ENCODE measurements around the gene CCL1. TPM values are rescaled to one million over a fixed set of nuclear protein-coding genes. Genes with fewer than 3 reads are reported as not detected.

Gene CCL1
- total and polyA plus RNA-seq, 2 donors from 2014 or later, result not detected

DNA sequence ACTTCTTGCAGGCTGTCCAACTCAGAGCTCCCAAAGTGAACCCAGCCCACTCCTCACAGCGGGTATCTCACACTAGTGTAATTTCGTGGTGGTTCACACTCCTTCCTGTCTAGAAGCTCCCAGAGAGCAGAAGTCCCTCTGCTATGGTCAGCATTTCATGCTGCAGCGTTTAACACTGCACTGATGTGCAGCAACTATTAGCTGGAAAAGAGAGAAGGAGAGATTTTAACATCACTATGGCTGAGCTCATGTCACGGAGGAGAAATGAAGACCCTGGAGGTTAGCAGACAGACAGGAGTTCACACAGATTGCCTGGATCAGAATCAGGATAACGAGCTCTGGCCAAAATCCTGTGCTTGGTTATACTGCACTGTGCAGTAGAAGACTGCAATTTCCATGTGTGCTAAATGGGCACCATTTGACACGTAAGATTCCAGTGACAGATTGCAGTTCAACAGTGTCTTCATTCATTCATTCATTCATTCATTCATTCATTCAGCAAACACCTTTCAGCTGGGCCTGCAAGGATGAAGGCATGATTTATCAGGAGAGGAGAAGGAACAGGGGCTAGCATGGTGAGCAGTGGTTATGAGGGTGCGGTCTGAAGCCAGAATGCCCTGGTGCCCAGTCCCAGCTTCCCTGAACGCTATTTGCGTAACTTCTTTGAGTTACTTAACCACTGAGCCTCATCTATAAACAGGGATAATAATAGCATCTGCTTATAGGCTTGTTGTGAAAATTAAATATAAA, 5.3 kb upstream of the CCL1 start:
- H3K4me1 ChIP-seq (ENCODE audit: control insufficient read depth in 2 of 3, insufficient read depth in 2 of 3, low read depth in 1 of 3, low read length in 3 of 3), result no peaks in the 10 kb centered on the region
- FAIRE-seq (no peak), DNase-seq (no peak)
- no peak for TF ChIP-seq CTCF (IDR thresholded peaks at IDR 0.05; ENCODE audit: borderline replicate concordance, extremely low read depth, insufficient read depth)
- H3K27ac ChIP-seq (ENCODE audit: low read depth in 2 of 2, low read length in 2 of 2), result no peak overlapping the region
- no peaks in the 10 kb centered on the region for H3K9me3 ChIP-seq (ENCODE audit: control insufficient read depth in 2 of 3, insufficient read depth in 1 of 3, low read length in 3 of 3)
- intact Hi-C loops (cut with DNase I), result no loop called here
- no peaks in the 10 kb centered on the region for H3K27me3 ChIP-seq (ENCODE audit: control insufficient read depth, insufficient read depth, low read length)
- no peak overlapping the region for H3K4me3 ChIP-seq (ENCODE audit: low read length in 3 of 3)
- no peak overlapping the region for H3K9ac ChIP-seq (ENCODE audit: low read length in 3 of 3)
- H3K36me3 ChIP-seq (ENCODE audit: control insufficient read depth in 2 of 3, insufficient read depth in 3 of 3, low read length in 3 of 3), result no peaks in the 10 kb centered on the region

DNA sequence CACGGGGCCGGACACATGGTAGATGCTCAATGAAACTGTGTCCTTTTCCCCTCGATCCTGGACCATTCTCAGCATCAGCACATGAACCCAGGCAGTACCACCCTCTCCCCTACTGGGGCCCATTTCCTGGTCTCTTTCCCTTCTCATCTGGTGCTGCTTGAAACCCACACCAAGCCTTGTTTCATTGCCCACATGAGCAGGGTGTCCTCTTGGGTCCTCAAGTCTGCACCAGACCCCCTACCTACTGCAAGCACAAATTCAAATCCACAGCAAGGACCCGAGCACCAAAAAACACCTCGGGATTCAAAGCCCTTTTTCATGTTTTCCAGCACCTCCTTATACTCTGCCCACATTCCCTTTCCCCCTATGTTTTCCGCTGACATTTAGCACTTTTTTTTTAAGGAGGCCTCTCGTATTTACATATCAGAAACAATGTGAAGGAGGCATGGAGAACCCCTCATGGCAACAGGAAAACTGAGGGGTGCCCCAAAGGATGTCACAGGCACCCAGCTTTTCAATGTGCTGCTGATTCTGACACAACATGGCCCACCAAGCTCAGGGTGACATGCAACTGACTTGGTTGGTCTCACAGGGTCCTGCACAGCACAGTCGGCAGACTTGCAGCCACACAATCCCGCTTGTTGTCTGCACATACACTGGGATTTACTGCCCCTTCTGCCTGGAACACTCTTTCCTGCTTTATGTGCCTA, 4.6 kb upstream of the CCL1 start:
- Histone ChIP-seq H3K9me3 (ENCODE audit: control insufficient read depth in 2 of 3, insufficient read depth in 1 of 3, low read length in 3 of 3) (no peaks in the 10 kb centered on the region), H3K27ac (ENCODE audit: low read depth in 2 of 2, low read length in 2 of 2) (no peak overlapping the region), H3K36me3 (ENCODE audit: control insufficient read depth in 2 of 3, insufficient read depth in 3 of 3, low read length in 3 of 3) (no peaks in the 10 kb centered on the region), H3K4me1 (ENCODE audit: control insufficient read depth in 2 of 3, insufficient read depth in 2 of 3, low read depth in 1 of 3, low read length in 3 of 3) (no peaks in the 10 kb centered on the region), H3K4me3 (ENCODE audit: low read length in 3 of 3) (no peak overlapping the region), H3K27me3 (ENCODE audit: control insufficient read depth, insufficient read depth, low read length) (no peaks in the 10 kb centered on the region), H3K9ac (ENCODE audit: low read length in 3 of 3) (no peak overlapping the region)
- intact Hi-C loops (cut with DNase I), result no loop called here
- FAIRE-seq (no peak), DNase-seq (no peak)
- TF ChIP-seq CTCF (IDR thresholded peaks at IDR 0.05; ENCODE audit: borderline replicate concordance, extremely low read depth, insufficient read depth), result no peak

- Histone ChIP-seq H3K27ac (ENCODE audit: low read depth in 2 of 2, low read length in 2 of 2) (no peak overlapping the region), H3K9ac (ENCODE audit: low read length in 3 of 3) (no peak overlapping the region), H3K4me1 (ENCODE audit: control insufficient read depth in 2 of 3, insufficient read depth in 2 of 3, low read depth in 1 of 3, low read length in 3 of 3) (no peaks in the 10 kb centered on the region), H3K36me3 (ENCODE audit: control insufficient read depth in 2 of 3, insufficient read depth in 3 of 3, low read length in 3 of 3) (no peaks in the 10 kb centered on the region), H3K9me3 (ENCODE audit: control insufficient read depth in 2 of 3, insufficient read depth in 1 of 3, low read length in 3 of 3) (no peaks in the 10 kb centered on the region), H3K4me3 (ENCODE audit: low read length in 3 of 3) (no peak overlapping the region), H3K27me3 (ENCODE audit: control insufficient read depth, insufficient read depth, low read length) (no peaks in the 10 kb centered on the region)
- no peak for TF ChIP-seq CTCF (IDR thresholded peaks at IDR 0.05; ENCODE audit: borderline replicate concordance, extremely low read depth, insufficient read depth)
- DNase-seq (no peak), FAIRE-seq (no peak)
- intact Hi-C loops (cut with DNase I), result no loop called here
These were observed 3.6 kb upstream of the CCL1 start for GRCh38 chr17:34366529-34367107.
